GM12878 (cell line): ENCODE data around the gene C11orf58. TPM values are rescaled to one million over a fixed set of nuclear protein-coding genes. Genes with fewer than 3 reads are reported as not detected.

Experiments
- ATAC-seq: fragments of 200-7000 bp; cut with Tn5 transposase; 3 replicates; pipeline ENCODE4 v1.9.1; 2020; ENCODE audit warnings: mild to moderate bottlenecking, moderate library complexity
- BruUV-seq: library from RNA; stranded (reverse); fragments of 400-500 nt; replicated peaks from 2 replicates; lab custom pipeline; 2021; lab: Mats Ljungman, UMichigan
- CTCF ChIA-PET: fragments of 300-600 bp; sonication (Branson Sonifier 250); formaldehyde crosslinking; extraction: SDS; loops from one replicate; lab custom pipeline; 2021; ENCODE audit warnings: inconsistent platforms; lab: Yijun Ruan, JAX
- POLR2A ChIA-PET: fragments of 350-600 bp; formaldehyde crosslinking; extraction: SDS; loops from one replicate; lab custom pipeline; 2021; ENCODE audit warnings: inconsistent platforms; lab: Charles Lee
- RAD21 ChIA-PET: fragments of 300-600 bp; sonication (Branson Sonifier 250); formaldehyde crosslinking; loops from one replicate; lab custom pipeline; 2023; ENCODE audit warnings: antibody characterized with exemption; ENCODE audit not compliant: unreplicated experiment; lab: Charles Lee
- SMC1A ChIA-PET: fragments of 300-600 bp; sonication (Branson Sonifier 250); formaldehyde crosslinking; loops from one replicate; lab custom pipeline; 2023; ENCODE audit not compliant: unreplicated experiment, uncharacterized antibody; lab: Charles Lee
- DNase-seq: peaks from one replicate; pipeline ENCODE4 v3.0.0-alpha.2; 2011; ENCODE audit warnings: low read depth, low spot score
- FAIRE-seq: peaks from 3 replicates; lab custom pipeline; 2011; peaks lifted over from hg19 to GRCh38; lab: Jason Lieb, UNC
- H2AFZ ChIP-seq: 2 replicates; pipeline ENCODE4 v1.6.0; 2011; ENCODE audit warnings: low read depth, low read length, control low read depth; ENCODE audit not compliant: control insufficient read depth
- H3K27ac ChIP-seq: 2 replicates; pipeline ENCODE4 v1.5.1; 2011; ENCODE audit warnings: control low read depth; ENCODE audit not compliant: control insufficient read depth, insufficient read depth
- H3K27me3 ChIP-seq, 2 experiments: replicated peaks in 1 of 2; 2 replicates each; pipeline versions ENCODE4 v1.6.0 to v1.6.1; 2011; ENCODE audit warnings: low read length in 1 of 2; ENCODE audit not compliant: control insufficient read depth in 2 of 2, insufficient read depth in 2 of 2
- H3K36me3 ChIP-seq, 2 experiments: 2 replicates each; pipeline ENCODE4 v1.5.1; 2011; ENCODE audit warnings: low read length in 1 of 2; ENCODE audit not compliant: control insufficient read depth in 2 of 2, insufficient read depth in 2 of 2
- H3K4me1 ChIP-seq: 2 replicates; pipeline ENCODE4 v1.6.1; 2011; ENCODE audit warnings: mild to moderate bottlenecking, low read length, moderate library complexity, mixed read lengths; ENCODE audit not compliant: control insufficient read depth, insufficient read depth
- H3K4me2 ChIP-seq: 2 replicates; pipeline ENCODE4 v1.6.0; 2011; ENCODE audit warnings: control low read depth; ENCODE audit not compliant: control insufficient read depth, insufficient read depth
- H3K4me3 ChIP-seq: fragments of 200-600 bp; sonication (generic); 2 replicates; pipeline ENCODE4 v1.5.1; 2016
- H3K79me2 ChIP-seq: 2 replicates; pipeline ENCODE4 v1.6.0; 2011; ENCODE audit warnings: low read length; ENCODE audit not compliant: control insufficient read depth, insufficient read depth
- H3K9ac ChIP-seq: 2 replicates; pipeline ENCODE4 v1.8.0; 2011; ENCODE audit warnings: low read length, control low read depth, mixed read lengths; ENCODE audit not compliant: control insufficient read depth, insufficient read depth
- H3K9me3 ChIP-seq: replicated peaks from 3 replicates; pipeline ENCODE4 v1.5.1; 2011; ENCODE audit warnings: mild to moderate bottlenecking, low read length; ENCODE audit not compliant: control insufficient read depth, insufficient read depth
- H4K20me1 ChIP-seq: 2 replicates; pipeline ENCODE4 v1.6.0; 2011; ENCODE audit not compliant: control insufficient read depth, insufficient read depth
- ATF2 ChIP-seq: IDR thresholded peaks from 2 replicates; pipeline ENCODE4 v1.6.1; 2012; ENCODE audit warnings: low read length, inconsistent platforms
- BCL11A ChIP-seq: IDR thresholded peaks from 2 replicates; pipeline ENCODE4 v1.6.1; 2011; ENCODE audit warnings: low read depth, low read length
- CREM ChIP-seq: IDR thresholded peaks from 2 replicates; pipeline ENCODE4 v1.6.1; 2014; ENCODE audit warnings: antibody characterized with exemption, low read depth
- DPF2 ChIP-seq: fragments of 450-650 bp; IDR thresholded peaks from 2 replicates; pipeline ENCODE4 v1.6.1; 2017; ENCODE audit warnings: mild to moderate bottlenecking
- EGR1 ChIP-seq, 2 experiments: IDR thresholded peaks; 1 replicate in 1 of 2; 2 replicates in 1 of 2; pipeline ENCODE4 v1.6.1; 2011 to 2012; ENCODE audit warnings: low read depth in 2 of 2, low read length in 2 of 2, borderline replicate concordance in 1 of 2, mild to moderate bottlenecking in 1 of 2, moderate library complexity in 1 of 2
- GATAD2B ChIP-seq: fragments of 450-650 bp; conservative IDR thresholded peaks from 2 replicates; pipeline ENCODE4 v1.6.1; 2017; ENCODE audit warnings: low read depth, mild to moderate bottlenecking, moderate library complexity
- IKZF1 ChIP-seq: fragments of 450-650 bp; conservative IDR thresholded peaks from 2 replicates; pipeline ENCODE4 v1.6.1; 2017; ENCODE audit warnings: antibody characterized with exemption, mild to moderate bottlenecking
- KDM1A ChIP-seq: fragments of 200-600 bp; sonication (generic); IDR thresholded peaks from 2 replicates; pipeline ENCODE4 v1.6.1; 2016; ENCODE audit warnings: borderline replicate concordance
- MYB ChIP-seq: fragments of 150-350 bp; IDR thresholded peaks from 2 replicates; pipeline ENCODE4 v1.6.1; 2014; ENCODE audit warnings: mild to moderate bottlenecking, low read depth, low read length, borderline replicate concordance
- POLR2AphosphoS2 ChIP-seq: IDR thresholded peaks from 2 replicates; pipeline ENCODE4 v1.6.1; 2011; ENCODE audit warnings: low read depth, mild to moderate bottlenecking, low read length, improper control_type of control experiment, moderate library complexity
- ZBED1 ChIP-seq: IDR thresholded peaks from 2 replicates; pipeline ENCODE4 v1.6.1; 2016; ENCODE audit warnings: borderline replicate concordance
- WGBS: methylation state at CpG from one replicate; pipeline ENCODE4 v1.1.6; 2016; ENCODE audit warnings: low lambda C conversion rate; ENCODE audit not compliant: insufficient replicate concordance, insufficient coverage; ENCODE audit errors: missing lambda C conversion rate; 5-methylcytosine and 5-hydroxymethylcytosine counted together
- in situ Hi-C: fragments of 300-500 bp; cut with MboI; formaldehyde crosslinking; loops from 9 replicates; pipeline ENCODE4 v1.14.3; 2018; ENCODE audit warnings: mixed read lengths
- intact Hi-C: fragments of 100-400 bp; cut with micrococcal nuclease; formaldehyde crosslinking; loops from one replicate; pipeline ENCODE4 v1.14.2; 2022; ENCODE audit not compliant: unreplicated experiment
- polyA plus RNA-seq, 11 experiments: library from polyadenylated mRNA; depleted of rRNA in 4 of 11; unstranded in 6 of 11; stranded (reverse) in 5 of 11; fragments of >200 nt; fragmentation: Nextera tagmentation in 4 of 11; fragmentation: Illumina TruSeq in 1 of 11; extraction: Ambion mirVana in 4 of 11; extraction: Trizol in 1 of 11; gene quantifications; 1 replicate in 1 of 11; 2 replicates in 10 of 11; pipeline versions ENCODE4 v1.2.1 to v1.2.3, GENCODE V29; 2011 to 2016; ENCODE audit warnings: inconsistent platforms in 2 of 11, missing spikeins in 2 of 11, low read depth in 1 of 11
- total RNA-seq, 4 experiments: library from RNA; depleted of rRNA in 3 of 4; stranded (reverse); fragments of >200 nt in 3 of 4; fragmentation: Illumina TruSeq in 1 of 4; extraction: Trizol in 1 of 4; gene quantifications; 2 replicates each; pipeline versions ENCODE4 v1.2.1 to v1.2.3, GENCODE V29; 2013 to 2021
- TF ChIP-seq, protein P1 (sequence below): fragments of 450-650 bp; IDR thresholded peaks from 2 replicates; pipeline ENCODE4 v1.6.1; 2017; ENCODE audit warnings: mild to moderate bottlenecking, moderate library complexity

C11orf58 gene
- total and polyA plus RNA-seq, 10 of the 15 experiments (the other 5 are each of a cell fraction or from before 2014, with no cell fraction given): 98.2 to 379 (median 211) TPM

DNA sequence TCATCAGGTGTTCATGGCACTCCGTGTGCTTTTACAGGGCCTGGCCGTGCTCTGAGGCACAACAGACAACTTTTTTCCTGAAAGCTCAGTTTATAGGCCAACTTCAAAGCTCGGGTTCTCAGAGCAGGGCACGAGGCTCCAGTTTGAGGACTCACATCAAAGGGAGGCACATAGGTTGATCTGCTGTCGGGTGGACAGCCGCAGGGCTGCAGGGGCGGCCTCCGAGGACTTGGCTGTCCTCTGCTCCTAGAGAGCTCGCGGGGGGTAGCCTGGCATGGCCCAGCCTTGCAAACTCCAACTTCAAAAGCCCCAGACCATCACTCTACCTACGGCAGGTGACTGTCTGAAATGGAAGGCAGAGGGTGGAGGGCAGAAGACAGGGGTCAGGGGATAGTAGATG is 31.6 kb downstream of the C11orf58 start (continued):
- TF ChIP-seq, protein P1, sequence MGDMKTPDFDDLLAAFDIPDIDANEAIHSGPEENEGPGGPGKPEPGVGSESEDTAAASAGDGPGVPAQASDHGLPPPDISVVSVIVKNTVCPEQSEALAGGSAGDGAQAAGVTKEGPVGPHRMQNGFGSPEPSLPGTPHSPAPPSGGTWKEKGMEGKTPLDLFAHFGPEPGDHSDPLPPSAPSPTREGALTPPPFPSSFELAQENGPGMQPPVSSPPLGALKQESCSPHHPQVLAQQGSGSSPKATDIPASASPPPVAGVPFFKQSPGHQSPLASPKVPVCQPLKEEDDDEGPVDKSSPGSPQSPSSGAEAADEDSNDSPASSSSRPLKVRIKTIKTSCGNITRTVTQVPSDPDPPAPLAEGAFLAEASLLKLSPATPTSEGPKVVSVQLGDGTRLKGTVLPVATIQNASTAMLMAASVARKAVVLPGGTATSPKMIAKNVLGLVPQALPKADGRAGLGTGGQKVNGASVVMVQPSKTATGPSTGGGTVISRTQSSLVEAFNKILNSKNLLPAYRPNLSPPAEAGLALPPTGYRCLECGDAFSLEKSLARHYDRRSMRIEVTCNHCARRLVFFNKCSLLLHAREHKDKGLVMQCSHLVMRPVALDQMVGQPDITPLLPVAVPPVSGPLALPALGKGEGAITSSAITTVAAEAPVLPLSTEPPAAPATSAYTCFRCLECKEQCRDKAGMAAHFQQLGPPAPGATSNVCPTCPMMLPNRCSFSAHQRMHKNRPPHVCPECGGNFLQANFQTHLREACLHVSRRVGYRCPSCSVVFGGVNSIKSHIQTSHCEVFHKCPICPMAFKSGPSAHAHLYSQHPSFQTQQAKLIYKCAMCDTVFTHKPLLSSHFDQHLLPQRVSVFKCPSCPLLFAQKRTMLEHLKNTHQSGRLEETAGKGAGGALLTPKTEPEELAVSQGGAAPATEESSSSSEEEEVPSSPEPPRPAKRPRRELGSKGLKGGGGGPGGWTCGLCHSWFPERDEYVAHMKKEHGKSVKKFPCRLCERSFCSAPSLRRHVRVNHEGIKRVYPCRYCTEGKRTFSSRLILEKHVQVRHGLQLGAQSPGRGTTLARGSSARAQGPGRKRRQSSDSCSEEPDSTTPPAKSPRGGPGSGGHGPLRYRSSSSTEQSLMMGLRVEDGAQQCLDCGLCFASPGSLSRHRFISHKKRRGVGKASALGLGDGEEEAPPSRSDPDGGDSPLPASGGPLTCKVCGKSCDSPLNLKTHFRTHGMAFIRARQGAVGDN: no peak
- TF ChIP-seq ZBED1: no peak
- TF ChIP-seq ATF2: no peak

- H3K4me1 ChIP-seq: no peaks in the 10 kb centered on the region
- H3K4me2 ChIP-seq: no peak overlapping the region
- no peak overlapping the region for H3K4me3 ChIP-seq
- H3K9me3 ChIP-seq: no peaks in the 10 kb centered on the region
- WGBS: 25% methylated on average over 12 of the region's 12 CpGs
- in situ Hi-C loops (no loop called here), intact Hi-C loops (no loop called here)
- ChIA-PET RAD21 (interaction anchor here (1.7 kb wide), 1 partner anchor 14 kb away, joined by 7 read pairs; no protein-coding TSS in a partner anchor), CTCF (interaction anchor here (1.4 to 3.7 kb wide), 2 partner anchors 14 to 20 kb away, joined by 4 to 59 read pairs; no protein-coding TSS in a partner anchor), SMC1A (interaction anchor here (1.4 kb wide), 1 partner anchor 32 kb away, joined by 4 read pairs; no protein-coding TSS in a partner anchor), POLR2A (interaction anchor here (1.0 kb wide), 1 partner anchor 34 kb away, joined by 3 read pairs; no protein-coding TSS in a partner anchor)
- no peak for DNase-seq
- peak; percentile 90 for ATAC-seq
- H3K36me3 ChIP-seq: no peaks in the 10 kb centered on the region
- no peaks in the 10 kb centered on the region for H3K27me3 ChIP-seq
- BruUV-seq: no TSS peak
- H4K20me1 ChIP-seq: no peaks in the 10 kb centered on the region
- no peaks in the 10 kb centered on the region for H3K79me2 ChIP-seq
- no peak for FAIRE-seq
- H3K9ac ChIP-seq: no peak overlapping the region
- no peak overlapping the region for H3K27ac ChIP-seq
- H2AFZ ChIP-seq: no peak overlapping the region
- no peak for TF ChIP-seq EGR1 (IDR thresholded peaks at IDR 0.05; ENCODE audit: borderline replicate concordance in 1 of 2, low read depth in 2 of 2, low read length in 2 of 2)
- no peak for TF ChIP-seq BCL11A
- TF ChIP-seq CREM: no peak
- no peak for TF ChIP-seq GATAD2B
- TF ChIP-seq KDM1A: no peak
- TF ChIP-seq DPF2: peak; percentile 71
- no peak for TF ChIP-seq MYB
- TF ChIP-seq, protein P1: peak; percentile 69
- 0 out of 2 replicates have a peak, but pooled peaks have one; percentile 20 for TF ChIP-seq IKZF1
- TF ChIP-seq POLR2AphosphoS2: no peak
Observed at GRCh38 chr11:16771350-16772140, 33.1 kb downstream of the C11orf58 start.
